ENCODE measurements around the gene TRIP4. TPM values are rescaled to one million over a fixed set of nuclear protein-coding genes. Genes with fewer than 3 reads are reported as not detected.

The TRIP4 gene
- total RNA-seq, 1 experiment from 2014 or later = 12.9 TPM

GRCh38 chr15:64460724-64461720, 73.4 kb downstream of the TRIP4 start:
- CTCF ChIA-PET = interaction anchor here (0.9 to 1.1 kb wide), 3 partner anchors 31 to 191 kb away, joined by 3 read pairs; no protein-coding TSS in a partner anchor
- peak overlapping the region; percentile 95 for H3K4me3 Mint-ChIP-seq
- ATAC-seq (peak; percentile 26), DNase-seq (ENCODE audit: low spot score) (peak; percentile 33)
- H3K9me3 Mint-ChIP-seq = no peaks in the 10 kb centered on the region
- TF ChIP-seq TEAD1 (CRISPR knock-in tag; IDR thresholded peaks at IDR 0.05) (peak; percentile 29; the same call in 1 of the 2 replicates), TCF7 (CRISPR knock-in tag; IDR thresholded peaks at IDR 0.05; ENCODE audit: low read depth) (no peak), KAT7 (CRISPR knock-in tag; IDR thresholded peaks at IDR 0.05; ENCODE audit: borderline replicate concordance) (no peak), ZMAT4 (CRISPR knock-in tag; IDR thresholded peaks at IDR 0.05) (no peak)
- H3K36me3 Mint-ChIP-seq = no peaks in the 10 kb centered on the region
- POLR2A ChIA-PET = interaction anchor here (0.6 kb wide), 1 partner anchor 354 kb away, joined by 3 read pairs; no protein-coding TSS in a partner anchor
- H3K27me3 Mint-ChIP-seq (ENCODE audit: low read depth) = no peaks in the 10 kb centered on the region
- H3K4me1 Mint-ChIP-seq = peaks cover 69% of the 10 kb centered on the region
- peak overlapping the region; percentile 96 for H3K27ac Mint-ChIP-seq

GRCh38 chr15:64461721-64462162, 74.1 kb downstream of the TRIP4 start:
- ChIA-PET CTCF (no interaction called here), POLR2A (interaction anchor here (0.5 to 0.6 kb wide), 2 partner anchors 210 to 247 kb away, joined by 3 to 5 read pairs; no protein-coding TSS in a partner anchor)
- no peak for TF ChIP-seq NR2C2 (CRISPR knock-in tag; IDR thresholded peaks at IDR 0.05)
- no peak for TF ChIP-seq MLX (CRISPR knock-in tag; IDR thresholded peaks at IDR 0.05)
- no peak for TF ChIP-seq ARID4B (CRISPR knock-in tag; IDR thresholded peaks at IDR 0.05; ENCODE audit: borderline replicate concordance)
- no peak for TF ChIP-seq E2F1 (CRISPR knock-in tag; IDR thresholded peaks at IDR 0.05)
- TF ChIP-seq SMAD3 (CRISPR knock-in tag; IDR thresholded peaks at IDR 0.05; ENCODE audit: borderline replicate concordance) = no peak
- no peak for TF ChIP-seq ESRRA (CRISPR knock-in tag; IDR thresholded peaks at IDR 0.05; ENCODE audit: borderline replicate concordance)
- TF ChIP-seq HMGXB4 (CRISPR knock-in tag; IDR thresholded peaks at IDR 0.05) = no peak; the same call in 1 of the 2 replicates
- no peak for TF ChIP-seq ZNF317 (CRISPR knock-in tag; IDR thresholded peaks at IDR 0.05; ENCODE audit: borderline replicate concordance, low read depth)
- no peak for TF ChIP-seq CREB1 (CRISPR knock-in tag; IDR thresholded peaks at IDR 0.05)
- no peak for TF ChIP-seq ZBTB43 (CRISPR knock-in tag; IDR thresholded peaks at IDR 0.05)
- no peak for TF ChIP-seq KAT7 (CRISPR knock-in tag; IDR thresholded peaks at IDR 0.05; ENCODE audit: borderline replicate concordance)
- TF ChIP-seq ELF4 (CRISPR knock-in tag; IDR thresholded peaks at IDR 0.05; ENCODE audit: low read depth) = no peak
- no peak for TF ChIP-seq NFYB (CRISPR knock-in tag; conservative IDR thresholded peaks at IDR 0.05; ENCODE audit: low read depth)
- no peak for TF ChIP-seq TEAD4 (CRISPR knock-in tag; IDR thresholded peaks at IDR 0.05)
- TF ChIP-seq RELA (CRISPR knock-in tag; IDR thresholded peaks at IDR 0.05; ENCODE audit: borderline replicate concordance) = no peak
- no peak for TF ChIP-seq EMX1 (CRISPR knock-in tag; IDR thresholded peaks at IDR 0.05)
- no peak for TF ChIP-seq NFATC4 (CRISPR knock-in tag; IDR thresholded peaks at IDR 0.05)
- no peaks in the 10 kb centered on the region for H3K27me3 Mint-ChIP-seq (ENCODE audit: low read depth)
- no peaks in the 10 kb centered on the region for H3K36me3 Mint-ChIP-seq
- H3K4me3 Mint-ChIP-seq = peak overlapping the region; percentile 95
- H3K9me3 Mint-ChIP-seq = no peaks in the 10 kb centered on the region
- H3K27ac Mint-ChIP-seq = peak overlapping the region; percentile 96
- DNase-seq (ENCODE audit: low spot score) = peak; percentile 19
- H3K4me1 Mint-ChIP-seq = peaks cover 69% of the 10 kb centered on the region
- ATAC-seq = peak; percentile 38
